OCI-LY1 (cell line): ENCODE data around the gene CRKL.
"Not testable (repeated sequence)": the region's sequence is repeated elsewhere in the genome, so short reads cannot be mapped to it uniquely, and the experiment has no call there.

Experiments used
- H2AFZ ChIP-seq: fragments of 200-600 bp; sonication (generic), shearing (Covaris generic); 2 replicates; pipeline ENCODE4 v1.6.0; 2014; ENCODE audit warnings: antibody characterized with exemption, mild to moderate bottlenecking, low read length
- H3F3A ChIP-seq: fragments of 200-600 bp; sonication (generic), shearing (Covaris generic); 2 replicates; pipeline ENCODE4 v1.6.0; 2014; ENCODE audit warnings: mild to moderate bottlenecking, antibody characterized with exemption, low read length, moderate library complexity; ENCODE audit not compliant: insufficient read depth
- H3K27ac ChIP-seq: fragments of 200-600 bp; sonication (generic); 2 replicates; pipeline ENCODE4 v1.5.1; 2014; ENCODE audit warnings: low read length, mixed run types, mild to moderate bottlenecking, low read depth; ENCODE audit not compliant: poor library complexity, severe bottlenecking
- H3K27me3 ChIP-seq: fragments of 200-600 bp; sonication (generic); 2 replicates; pipeline ENCODE4 v1.6.0; 2014; ENCODE audit warnings: antibody characterized with exemption, mild to moderate bottlenecking, low read length, moderate library complexity; ENCODE audit not compliant: insufficient read depth
- H3K36me3 ChIP-seq: fragments of 200-600 bp; sonication (generic); 2 replicates; pipeline ENCODE4 v1.6.1; 2014; ENCODE audit warnings: mild to moderate bottlenecking, antibody characterized with exemption, low read length, moderate library complexity, mixed read lengths; ENCODE audit not compliant: insufficient read depth
- H3K4me1 ChIP-seq: fragments of 200-600 bp; sonication (generic); 2 replicates; pipeline ENCODE4 v1.5.1; 2014; ENCODE audit warnings: mild to moderate bottlenecking, low read length, moderate library complexity; ENCODE audit not compliant: insufficient read depth, severe bottlenecking
- H3K4me2 ChIP-seq: fragments of 200-600 bp; sonication (generic), shearing (Covaris generic); 2 replicates; pipeline ENCODE4 v1.6.1; 2014; ENCODE audit warnings: low read length
- H3K4me3 ChIP-seq: fragments of 200-600 bp; sonication (generic); 2 replicates; pipeline ENCODE4 v1.5.1; 2014; ENCODE audit warnings: low read length, low read depth, mild to moderate bottlenecking, mixed read lengths; ENCODE audit not compliant: poor library complexity, severe bottlenecking
- H3K79me2 ChIP-seq: fragments of 200-600 bp; shearing (Covaris generic); 2 replicates; pipeline ENCODE4 v1.6.1; 2016; ENCODE audit warnings: mixed run types, low read length, mixed read lengths; ENCODE audit not compliant: insufficient read depth
- H3K9ac ChIP-seq: fragments of 200-600 bp; sonication (generic), shearing (Covaris generic); 2 replicates; pipeline ENCODE4 v1.6.1; 2014; ENCODE audit warnings: mild to moderate bottlenecking, low read length, mixed read lengths
- H3K9me2 ChIP-seq: fragments of 200-600 bp; sonication (generic), shearing (Covaris generic); 2 replicates; pipeline ENCODE4 v1.6.1; 2014; ENCODE audit warnings: low read depth, mild to moderate bottlenecking, low read length, mixed read lengths
- H3K9me3 ChIP-seq: fragments of 200-600 bp; shearing (Covaris generic); 2 replicates; pipeline ENCODE4 v1.6.1; 2014; ENCODE audit warnings: low read length, mixed read lengths
- H4K20me1 ChIP-seq: fragments of 200-600 bp; sonication (generic), shearing (Covaris generic); 2 replicates; pipeline ENCODE4 v1.6.0; 2016; ENCODE audit warnings: mild to moderate bottlenecking, low read length; ENCODE audit not compliant: insufficient read depth
- CTCF ChIP-seq: fragments of 200-600 bp; sonication (generic), shearing (Covaris generic); IDR thresholded peaks from 2 replicates; pipeline ENCODE4 v1.5.1; 2017; ENCODE audit warnings: mild to moderate bottlenecking, antibody characterized with exemption, low read length, moderate library complexity, mixed read lengths
- EZH2 ChIP-seq: fragments of 200-600 bp; sonication (generic), shearing (Covaris generic); IDR thresholded peaks from 2 replicates; pipeline ENCODE4 v1.8.0; 2017; ENCODE audit warnings: borderline replicate concordance, mixed run types, mild to moderate bottlenecking, antibody characterized with exemption, low read length, moderate library complexity, mixed read lengths

Gene CRKL

GRCh38 chr22:20968281-20968977, 51.2 kb downstream of the CRKL start:
- Histone ChIP-seq H3K27me3 (peaks cover 31% of the 10 kb centered on the region), H3K9ac (no peak overlapping the region), H3K9me2 (no peaks in the 10 kb centered on the region), H4K20me1 (no peaks in the 10 kb centered on the region), H3K4me3 (no peak overlapping the region), H3K4me2 (no peak overlapping the region), H3F3A (no peaks in the 10 kb centered on the region), H3K9me3 (no peaks in the 10 kb centered on the region), H3K27ac (no peak overlapping the region), H2AFZ (no peak overlapping the region), H3K36me3 (no peaks in the 10 kb centered on the region), H3K79me2 (no peaks in the 10 kb centered on the region), H3K4me1 (no peaks in the 10 kb centered on the region)
- no peak for TF ChIP-seq EZH2
- no peak for TF ChIP-seq CTCF

DNA sequence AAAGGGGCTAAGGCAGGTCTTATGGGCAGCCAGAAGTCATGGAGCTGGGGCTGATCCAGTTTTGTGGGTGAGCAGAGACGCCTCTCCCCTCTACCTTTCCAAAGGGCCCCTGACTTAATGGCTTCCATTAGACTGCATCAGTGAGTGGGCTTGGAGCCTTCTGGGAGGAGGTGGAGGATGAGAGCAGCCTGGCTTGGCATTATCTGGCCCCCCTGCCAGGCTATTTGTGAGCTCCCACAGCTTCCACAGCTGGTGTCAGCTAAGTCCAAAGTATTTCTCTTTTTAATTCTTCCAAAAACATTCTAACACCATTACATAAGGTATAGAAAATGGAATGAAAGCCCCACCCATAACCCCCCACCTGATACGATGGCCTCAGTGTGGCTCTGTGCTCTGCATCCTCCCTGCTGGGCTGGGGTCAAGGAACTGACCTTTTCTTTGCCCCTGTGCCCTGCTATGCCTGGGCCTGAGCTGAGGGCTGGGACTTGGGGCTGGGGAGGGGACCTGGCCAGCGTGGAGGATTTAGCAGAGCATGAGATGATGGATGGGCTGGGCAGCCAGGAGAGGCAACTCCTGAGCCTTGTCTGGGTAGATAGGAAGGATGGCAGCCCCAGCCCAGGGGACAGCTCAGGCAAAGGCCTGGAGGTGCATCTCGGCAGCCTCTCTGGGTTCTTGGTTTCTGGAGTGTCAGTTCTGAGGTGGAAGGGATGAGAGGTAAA, 53.9 kb downstream of the CRKL start:
- Histone ChIP-seq H2AFZ (no peak overlapping the region), H3K9ac (no peak overlapping the region), H3K4me3 (no peak overlapping the region), H3K9me3 (no peaks in the 10 kb centered on the region), H4K20me1 (no peaks in the 10 kb centered on the region), H3K4me2 (no peak overlapping the region), H3F3A (no peaks in the 10 kb centered on the region), H3K79me2 (no peaks in the 10 kb centered on the region), H3K27me3 (peaks cover 16% of the 10 kb centered on the region), H3K9me2 (no peaks in the 10 kb centered on the region), H3K4me1 (no peaks in the 10 kb centered on the region), H3K36me3 (no peaks in the 10 kb centered on the region), H3K27ac (no peak overlapping the region)
- TF ChIP-seq EZH2 (no peak), CTCF (no peak)

DNA sequence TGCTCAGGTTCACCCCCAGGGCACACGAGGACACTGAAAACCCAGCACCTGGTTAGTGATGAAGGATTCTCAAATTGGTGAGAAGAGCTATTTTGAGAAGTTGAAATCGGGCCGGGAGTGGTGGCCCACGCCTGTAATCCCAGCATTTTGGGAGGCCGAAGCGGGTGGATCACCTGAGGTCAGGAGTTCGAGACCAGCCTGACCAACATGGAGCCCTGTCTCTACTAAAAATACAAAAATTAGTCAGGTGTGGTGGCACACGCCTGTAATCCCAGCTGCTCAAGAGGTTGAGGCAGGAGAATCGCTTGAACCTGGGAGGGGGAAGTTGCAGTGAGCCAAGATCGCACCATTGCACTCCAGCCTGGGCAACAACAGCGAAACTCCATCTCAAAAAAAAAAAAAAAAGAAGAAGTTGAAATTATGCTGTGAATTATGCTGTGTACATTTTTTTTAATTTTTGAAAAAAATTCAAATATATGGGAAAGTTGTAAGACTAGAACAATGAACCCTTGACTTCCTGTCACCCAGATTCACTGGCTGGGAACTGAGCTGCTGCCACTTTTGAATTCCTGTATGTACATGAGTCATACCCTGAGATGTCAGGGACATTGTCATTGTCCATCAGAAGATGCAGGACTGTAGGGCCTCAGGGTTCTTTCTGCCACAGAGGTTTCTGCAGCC, 54.9 kb downstream of the CRKL start:
- not testable (repeated sequence) for H3K27ac ChIP-seq, H3K79me2 ChIP-seq, H4K20me1 ChIP-seq, H3K36me3 ChIP-seq, H3F3A ChIP-seq, H3K4me1 ChIP-seq, H3K4me3 ChIP-seq, H3K9me3 ChIP-seq, H2AFZ ChIP-seq, H3K9ac ChIP-seq, H3K4me2 ChIP-seq, H3K9me2 ChIP-seq
- H3K27me3 ChIP-seq = peaks cover 14% of the 10 kb centered on the region
